CD14-positive monocyte (primary cell): ENCODE data around the gene ISY1. TPM values are rescaled to one million over a fixed set of nuclear protein-coding genes. Genes with fewer than 3 reads are reported as not detected.
A peak's percentile ranks its signal among the peaks of the same experiment; 100 is the strongest.

ENCODE experiments used
- DNase-seq, 3 donors: peaks; one replicate each; pipeline ENCODE4 v3.0.0-alpha.2; 2011 to 2022
- H2AFZ ChIP-seq: 2 replicates; pipeline ENCODE4 v1.6.0; 2012; ENCODE audit warnings: mild to moderate bottlenecking, low read depth, low read length, inconsistent platforms; ENCODE audit not compliant: insufficient read depth, poor library complexity, severe bottlenecking
- H3K27ac ChIP-seq, 2 donors: 1 replicate in 1 of 2; 2 replicates in 1 of 2; pipeline ENCODE4 v1.5.1; 2012 to 2013; ENCODE audit warnings: low read length in 2 of 2, control low read depth in 1 of 2, inconsistent platforms in 1 of 2, low read depth in 1 of 2, mild to moderate bottlenecking in 1 of 2
- H3K27me3 ChIP-seq, 2 donors: one replicate each; pipeline versions ENCODE4 v1.6.0 to v1.6.1; 2011 to 2013; ENCODE audit warnings: low read length in 2 of 2; ENCODE audit not compliant: control insufficient read depth in 2 of 2, insufficient read depth in 2 of 2
- H3K36me3 ChIP-seq, 2 donors: replicated peaks in 1 of 2; 1 replicate in 1 of 2; 2 replicates in 1 of 2; pipeline versions ENCODE4 v1.5.1 to v1.6.1; 2012 to 2013; ENCODE audit warnings: low read length in 2 of 2, control low read depth in 1 of 2, inconsistent platforms in 1 of 2, mild to moderate bottlenecking in 1 of 2; ENCODE audit not compliant: insufficient read depth in 2 of 2, control insufficient read depth in 1 of 2
- H3K4me1 ChIP-seq, 2 donors: 1 replicate in 1 of 2; 2 replicates in 1 of 2; pipeline versions ENCODE4 v1.5.1 to v1.6.1; 2012 to 2013; ENCODE audit warnings: low read length in 2 of 2, control low read depth in 1 of 2, inconsistent platforms in 1 of 2, mild to moderate bottlenecking in 1 of 2, moderate library complexity in 1 of 2; ENCODE audit not compliant: insufficient read depth in 2 of 2, control insufficient read depth in 1 of 2
- H3K4me2 ChIP-seq: replicated peaks from 2 replicates; pipeline ENCODE3; 2012; ENCODE audit warnings: low read length, moderate library complexity, mild to moderate bottlenecking; ENCODE audit not compliant: poor library complexity, severe bottlenecking; ENCODE audit errors: extremely low read depth
- H3K4me3 ChIP-seq, 3 experiments: fragments of 200-600 bp in 1 of 3; sonication (generic) in 1 of 3; replicated peaks in 1 of 3; 1 replicate in 2 of 3; 2 replicates in 1 of 3; pipeline ENCODE4 v1.5.1; 2011 to 2013; ENCODE audit warnings: low read length in 3 of 3, mild to moderate bottlenecking in 3 of 3, control low read depth in 2 of 3, low read depth in 2 of 3, inconsistent platforms in 1 of 3, moderate library complexity in 1 of 3
- H3K79me2 ChIP-seq: 2 replicates; pipeline ENCODE4 v1.6.0; 2012; ENCODE audit warnings: mild to moderate bottlenecking, control low read depth, inconsistent platforms, low read length, moderate library complexity; ENCODE audit not compliant: insufficient read depth
- H3K9ac ChIP-seq: 2 replicates; pipeline ENCODE4 v1.6.0; 2017; ENCODE audit warnings: low read length, mild to moderate bottlenecking; ENCODE audit not compliant: insufficient read depth, poor library complexity, severe bottlenecking
- H3K9me3 ChIP-seq, 2 donors: replicated peaks in 1 of 2; 1 replicate in 1 of 2; 2 replicates in 1 of 2; pipeline versions ENCODE4 v1.5.1 to v1.6.1; 2012 to 2013; ENCODE audit warnings: low read length in 2 of 2, control low read depth in 1 of 2; ENCODE audit not compliant: control insufficient read depth in 1 of 2, insufficient read depth in 1 of 2
- H4K20me1 ChIP-seq: 2 replicates; pipeline ENCODE4 v1.6.0; 2012; ENCODE audit warnings: mild to moderate bottlenecking, low read length, control low read depth, moderate library complexity; ENCODE audit not compliant: insufficient read depth
- H3K27ac Mint-ChIP-seq, 7 donors: one replicate each; pipeline ENCODE4 v1.8.0; 2020; ENCODE audit warnings: mild to moderate bottlenecking in 7 of 7, mixed read lengths in 7 of 7, moderate library complexity in 6 of 7, inconsistent platforms in 2 of 7
- H3K27me3 Mint-ChIP-seq, 3 donors: one replicate each; pipeline ENCODE4 v1.8.0; 2021 to 2022; ENCODE audit warnings: low read depth in 3 of 3, mild to moderate bottlenecking in 3 of 3, mixed read lengths in 3 of 3, moderate library complexity in 3 of 3, inconsistent platforms in 1 of 3
- H3K36me3 Mint-ChIP-seq, 2 donors: one replicate each; pipeline ENCODE4 v1.8.0; 2020; ENCODE audit warnings: mixed read lengths in 2 of 2, inconsistent platforms in 1 of 2, mild to moderate bottlenecking in 1 of 2
- H3K4me1 Mint-ChIP-seq: one replicate; pipeline ENCODE4 v1.8.0; 2020; ENCODE audit warnings: mild to moderate bottlenecking, mixed read lengths
- H3K4me3 Mint-ChIP-seq, 2 donors: one replicate each; pipeline ENCODE4 v1.8.0; 2020; ENCODE audit warnings: mild to moderate bottlenecking in 2 of 2, mixed read lengths in 2 of 2, moderate library complexity in 1 of 2
- H3K9me3 Mint-ChIP-seq, 7 donors: one replicate each; pipeline ENCODE4 v1.8.0; 2020 to 2022; ENCODE audit warnings: mixed read lengths in 7 of 7, mild to moderate bottlenecking in 6 of 7, moderate library complexity in 6 of 7, inconsistent platforms in 2 of 7
- WGBS: methylation state at CpG from one replicate; pipeline ENCODE4 v1.1.5; 2013; ENCODE audit warnings: missing lambda C conversion rate; ENCODE audit not compliant: insufficient coverage; 5-methylcytosine and 5-hydroxymethylcytosine counted together
- intact Hi-C, 2 donors: fragments of 100-400 bp; cut with micrococcal nuclease; formaldehyde crosslinking; loops; one replicate each; pipeline versions ENCODE4 v1.15.0 to v1.15.1; 2023
- polyA plus RNA-seq, 3 donors: library from polyadenylated mRNA; depleted of rRNA in 1 of 3; unstranded in 2 of 3; stranded (reverse) in 1 of 3; fragments of 300-500 nt in 2 of 3; fragments of >200 nt in 1 of 3; fragmentation: Illumina TruSeq in 2 of 3; gene quantifications; 1 replicate in 2 of 3; 2 replicates in 1 of 3; pipeline ENCODE4 v1.2.3, GENCODE V29; 2012 to 2021
- TF ChIP-seq, protein P1 (sequence below): fragments of 200-600 bp; IDR thresholded peaks from one replicate; pipeline ENCODE4 v1.8.0; 2022; ENCODE audit warnings: antibody characterized with exemption, mild to moderate bottlenecking

The ISY1 gene
- polyA plus RNA-seq, 3 donors = 25.2 to 70.7 (median 67.9) TPM

DNA sequence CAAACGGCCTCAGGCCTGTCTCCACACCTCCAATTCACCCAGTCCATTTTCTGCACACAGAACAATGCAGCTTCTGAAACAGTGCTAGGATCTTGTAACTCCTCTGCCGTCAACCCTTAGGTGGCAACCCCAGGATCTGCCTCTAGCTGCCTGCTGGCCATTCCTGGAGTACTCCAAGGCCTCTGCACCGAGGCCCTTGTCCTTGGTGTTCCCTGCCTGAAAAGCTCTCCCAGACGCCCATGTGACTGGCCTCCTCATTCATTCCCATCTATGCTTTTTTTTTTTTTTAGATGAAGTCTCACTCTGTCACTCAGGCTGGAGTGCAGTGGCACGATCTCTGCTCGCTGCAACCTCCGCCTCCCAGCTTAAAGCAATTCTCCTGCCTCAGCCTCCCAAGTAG lies 57.6 kb downstream of the ISY1 start:
- H3K79me2 ChIP-seq = peaks cover 45% of the 10 kb centered on the region
- no peak overlapping the region for H3K27ac ChIP-seq
- TF ChIP-seq, protein P1, sequence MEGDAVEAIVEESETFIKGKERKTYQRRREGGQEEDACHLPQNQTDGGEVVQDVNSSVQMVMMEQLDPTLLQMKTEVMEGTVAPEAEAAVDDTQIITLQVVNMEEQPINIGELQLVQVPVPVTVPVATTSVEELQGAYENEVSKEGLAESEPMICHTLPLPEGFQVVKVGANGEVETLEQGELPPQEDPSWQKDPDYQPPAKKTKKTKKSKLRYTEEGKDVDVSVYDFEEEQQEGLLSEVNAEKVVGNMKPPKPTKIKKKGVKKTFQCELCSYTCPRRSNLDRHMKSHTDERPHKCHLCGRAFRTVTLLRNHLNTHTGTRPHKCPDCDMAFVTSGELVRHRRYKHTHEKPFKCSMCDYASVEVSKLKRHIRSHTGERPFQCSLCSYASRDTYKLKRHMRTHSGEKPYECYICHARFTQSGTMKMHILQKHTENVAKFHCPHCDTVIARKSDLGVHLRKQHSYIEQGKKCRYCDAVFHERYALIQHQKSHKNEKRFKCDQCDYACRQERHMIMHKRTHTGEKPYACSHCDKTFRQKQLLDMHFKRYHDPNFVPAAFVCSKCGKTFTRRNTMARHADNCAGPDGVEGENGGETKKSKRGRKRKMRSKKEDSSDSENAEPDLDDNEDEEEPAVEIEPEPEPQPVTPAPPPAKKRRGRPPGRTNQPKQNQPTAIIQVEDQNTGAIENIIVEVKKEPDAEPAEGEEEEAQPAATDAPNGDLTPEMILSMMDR = no peak
- peaks cover 60 to 73% of the 10 kb centered on the region in 2 donors for H3K36me3 Mint-ChIP-seq
- no peak overlapping the region for H3K9ac ChIP-seq
- H3K4me3 ChIP-seq = no peak overlapping the region
- H3K4me1 ChIP-seq = no peaks in the 10 kb centered on the region
- intact Hi-C loops = no loop called here
- H3K4me3 Mint-ChIP-seq = no peak overlapping the region
- 84% methylated on average over 3 of the region's 7 CpGs for WGBS
- peaks cover 0 to 2% (median 0%) of the 10 kb centered on the region in 3 donors for H3K27me3 Mint-ChIP-seq
- no peak overlapping the region for H3K27ac Mint-ChIP-seq
- H2AFZ ChIP-seq = no peak overlapping the region
- peaks cover 0 to 5% (median 0%) of the 10 kb centered on the region in 7 donors for H3K9me3 Mint-ChIP-seq
- H3K36me3 ChIP-seq = peaks cover 25 to 71% of the 10 kb centered on the region in 2 donors
- no peak for DNase-seq
- H3K4me1 Mint-ChIP-seq = peaks cover 2% of the 10 kb centered on the region
- no peak overlapping the region for H3K4me2 ChIP-seq
- H3K9me3 ChIP-seq = no peaks in the 10 kb centered on the region
- no peaks in the 10 kb centered on the region for H3K27me3 ChIP-seq
- peaks cover 92% of the 10 kb centered on the region for H4K20me1 ChIP-seq

DNA sequence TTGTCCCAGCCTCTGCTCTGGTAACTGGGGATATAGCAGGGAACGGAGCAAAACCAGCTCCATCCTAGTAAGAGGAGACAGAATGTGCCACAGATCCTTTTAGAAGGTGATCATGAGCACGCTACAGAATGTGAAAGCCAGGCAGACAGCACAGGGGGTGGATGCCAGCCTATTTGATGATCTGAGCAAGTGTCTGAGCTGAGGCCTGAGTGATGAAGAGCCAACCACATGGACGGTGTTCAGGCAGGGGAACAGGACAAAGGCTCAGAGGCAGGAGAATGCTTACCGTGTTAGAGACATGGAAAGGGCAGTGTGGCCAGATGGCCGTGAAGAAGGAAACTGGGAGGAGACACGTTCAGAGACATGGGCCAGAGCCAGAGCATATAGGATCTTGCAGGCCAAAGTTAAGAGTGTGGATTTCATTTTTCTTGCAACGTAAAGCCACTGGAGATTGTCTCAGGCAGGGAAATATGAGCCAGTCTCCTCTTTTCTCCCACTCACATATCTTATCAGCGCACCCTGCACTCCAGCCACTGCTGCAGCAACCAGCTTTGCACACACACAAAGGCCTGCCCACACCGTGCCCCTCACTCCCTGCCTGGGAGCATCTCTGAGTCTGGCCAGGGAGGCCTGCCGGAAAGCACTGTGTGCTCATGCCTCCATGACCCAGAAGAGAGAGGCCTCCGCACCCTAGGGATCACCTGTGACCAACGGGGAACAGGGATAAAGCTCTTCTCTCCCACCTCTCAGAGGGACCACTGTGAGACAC lies 59.3 kb downstream of the ISY1 start:
- Histone ChIP-seq H3K27ac (no peak overlapping the region), H3K36me3 (peaks cover 16 to 71% of the 10 kb centered on the region in 2 donors), H3K4me3 (no peak overlapping the region), H3K79me2 (peaks cover 49% of the 10 kb centered on the region), H3K27me3 (no peaks in the 10 kb centered on the region), H3K4me1 (no peaks in the 10 kb centered on the region), H3K9ac (no peak overlapping the region), H2AFZ (no peak overlapping the region), H3K9me3 (no peaks in the 10 kb centered on the region), H3K4me2 (no peak overlapping the region), H4K20me1 (peaks cover 92% of the 10 kb centered on the region)
- peaks cover 56 to 68% of the 10 kb centered on the region in 2 donors for H3K36me3 Mint-ChIP-seq
- TF ChIP-seq, protein P1 = no peak
- peak overlapping the region in 5 of 7 donors; percentile 9 to 77 (median 41) for H3K27ac Mint-ChIP-seq
- H3K4me3 Mint-ChIP-seq = no peak overlapping the region
- peaks cover 0 to 2% (median 2%) of the 10 kb centered on the region in 3 donors for H3K27me3 Mint-ChIP-seq
- H3K9me3 Mint-ChIP-seq = peaks cover 0 to 5% (median 0%) of the 10 kb centered on the region in 7 donors
- 98% methylated on average over 12 of the region's 12 CpGs for WGBS
- no peak for DNase-seq
- intact Hi-C loops = no loop called here
- peaks cover 2% of the 10 kb centered on the region for H3K4me1 Mint-ChIP-seq
